Dendritic cell treated with granulocyte-macrophage colony-stimulating factor and Interleukin-4, amounts not matched to agents 40 ng/mL and 50 ng/mL, for 4 days (primary cell): Measurements from ENCODE around the gene ACR.

Experiments used
- H3K27ac Mint-ChIP-seq: one replicate; pipeline ENCODE4 v1.8.0; 2022; ENCODE audit warnings: mild to moderate bottlenecking, mixed read lengths
- H3K27me3 Mint-ChIP-seq: one replicate; pipeline ENCODE4 v1.8.0; 2022; ENCODE audit warnings: mild to moderate bottlenecking, mixed read lengths
- H3K36me3 Mint-ChIP-seq: one replicate; pipeline ENCODE4 v1.8.0; 2022; ENCODE audit warnings: low read depth, mixed read lengths
- H3K4me1 Mint-ChIP-seq: one replicate; pipeline ENCODE4 v1.8.0; 2022; ENCODE audit warnings: low read depth, mixed read lengths
- H3K4me3 Mint-ChIP-seq: one replicate; pipeline ENCODE4 v1.8.0; 2022; ENCODE audit warnings: mild to moderate bottlenecking, moderate library complexity, mixed read lengths
- H3K9me3 Mint-ChIP-seq: one replicate; pipeline ENCODE4 v1.8.0; 2022; ENCODE audit warnings: mixed read lengths
- intact Hi-C: fragments of 100-400 bp; cut with micrococcal nuclease; formaldehyde crosslinking; loops from one replicate; pipeline ENCODE4 v1.15.0; 2022

Gene ACR

GRCh38 chr22:50718352-50718709 is 19.7 kb upstream of the ACR start:
- no peak overlapping the region for H3K27ac Mint-ChIP-seq
- no peaks in the 10 kb centered on the region for H3K27me3 Mint-ChIP-seq
- intact Hi-C loops = no loop called here
- H3K36me3 Mint-ChIP-seq = no peaks in the 10 kb centered on the region
- H3K9me3 Mint-ChIP-seq = no peaks in the 10 kb centered on the region
- no peaks in the 10 kb centered on the region for H3K4me1 Mint-ChIP-seq
- H3K4me3 Mint-ChIP-seq = no peak overlapping the region

- H3K36me3 Mint-ChIP-seq = no peaks in the 10 kb centered on the region
- H3K27ac Mint-ChIP-seq = no peak overlapping the region
- intact Hi-C loops = no loop called here
- H3K4me1 Mint-ChIP-seq = no peaks in the 10 kb centered on the region
- no peaks in the 10 kb centered on the region for H3K27me3 Mint-ChIP-seq
- H3K9me3 Mint-ChIP-seq = no peaks in the 10 kb centered on the region
- H3K4me3 Mint-ChIP-seq = no peak overlapping the region
Observed at GRCh38 chr22:50719814-50720300, 18.1 kb upstream of the ACR start.

- Mint-ChIP-seq H3K27ac (no peak overlapping the region), H3K9me3 (no peaks in the 10 kb centered on the region), H3K27me3 (no peaks in the 10 kb centered on the region), H3K36me3 (no peaks in the 10 kb centered on the region), H3K4me3 (no peak overlapping the region), H3K4me1 (no peaks in the 10 kb centered on the region)
- intact Hi-C loops = no loop called here
Observed at GRCh38 chr22:50720301-50721256, 17.4 kb upstream of the ACR start.

- Mint-ChIP-seq H3K27me3 (no peaks in the 10 kb centered on the region), H3K36me3 (no peaks in the 10 kb centered on the region), H3K4me3 (no peak overlapping the region), H3K4me1 (no peaks in the 10 kb centered on the region), H3K27ac (no peak overlapping the region), H3K9me3 (no peaks in the 10 kb centered on the region)
- intact Hi-C loops = no loop called here
Observed at GRCh38 chr22:50721257-50721844, 16.7 kb upstream of the ACR start.

GRCh38 chr22:50722048-50722701 is 15.8 kb upstream of the ACR start:
- H3K36me3 Mint-ChIP-seq = no peaks in the 10 kb centered on the region
- H3K4me1 Mint-ChIP-seq = no peaks in the 10 kb centered on the region
- no peak overlapping the region for H3K4me3 Mint-ChIP-seq
- H3K27me3 Mint-ChIP-seq = no peaks in the 10 kb centered on the region
- no peak overlapping the region for H3K27ac Mint-ChIP-seq
- intact Hi-C loops = no loop called here
- H3K9me3 Mint-ChIP-seq = no peaks in the 10 kb centered on the region

GRCh38 chr22:50722716-50723428 is 15.1 kb upstream of the ACR start:
- H3K27ac Mint-ChIP-seq = no peak overlapping the region
- H3K9me3 Mint-ChIP-seq = no peaks in the 10 kb centered on the region
- H3K4me3 Mint-ChIP-seq = no peak overlapping the region
- no peaks in the 10 kb centered on the region for H3K27me3 Mint-ChIP-seq
- H3K36me3 Mint-ChIP-seq = no peaks in the 10 kb centered on the region
- H3K4me1 Mint-ChIP-seq = no peaks in the 10 kb centered on the region
- intact Hi-C loops = no loop called here

- Mint-ChIP-seq H3K36me3 (no peaks in the 10 kb centered on the region), H3K4me3 (no peak overlapping the region), H3K9me3 (no peaks in the 10 kb centered on the region), H3K4me1 (no peaks in the 10 kb centered on the region), H3K27me3 (no peaks in the 10 kb centered on the region), H3K27ac (no peak overlapping the region)
- intact Hi-C loops = no loop called here
Observed at GRCh38 chr22:50723991-50724390, 14.0 kb upstream of the ACR start.

- intact Hi-C loops = no loop called here
- no peaks in the 10 kb centered on the region for H3K27me3 Mint-ChIP-seq
- no peaks in the 10 kb centered on the region for H3K36me3 Mint-ChIP-seq
- H3K9me3 Mint-ChIP-seq = no peaks in the 10 kb centered on the region
- H3K27ac Mint-ChIP-seq = no peak overlapping the region
- no peaks in the 10 kb centered on the region for H3K4me1 Mint-ChIP-seq
- no peak overlapping the region for H3K4me3 Mint-ChIP-seq
Observed at GRCh38 chr22:50724616-50725015, 13.4 kb upstream of the ACR start.

GRCh38 chr22:50725597-50725996 is 12.4 kb upstream of the ACR start:
- Mint-ChIP-seq H3K4me1 (no peaks in the 10 kb centered on the region), H3K27ac (no peak overlapping the region), H3K27me3 (no peaks in the 10 kb centered on the region), H3K4me3 (no peak overlapping the region), H3K9me3 (no peaks in the 10 kb centered on the region), H3K36me3 (no peaks in the 10 kb centered on the region)
- intact Hi-C loops = no loop called here

GRCh38 chr22:50726643-50727340 is 11.2 kb upstream of the ACR start:
- H3K27ac Mint-ChIP-seq = no peak overlapping the region
- no peak overlapping the region for H3K4me3 Mint-ChIP-seq
- no peaks in the 10 kb centered on the region for H3K27me3 Mint-ChIP-seq
- intact Hi-C loops = no loop called here
- no peaks in the 10 kb centered on the region for H3K9me3 Mint-ChIP-seq
- no peaks in the 10 kb centered on the region for H3K36me3 Mint-ChIP-seq
- no peaks in the 10 kb centered on the region for H3K4me1 Mint-ChIP-seq

- no peaks in the 10 kb centered on the region for H3K36me3 Mint-ChIP-seq
- no peak overlapping the region for H3K27ac Mint-ChIP-seq
- no peak overlapping the region for H3K4me3 Mint-ChIP-seq
- H3K4me1 Mint-ChIP-seq = no peaks in the 10 kb centered on the region
- no peaks in the 10 kb centered on the region for H3K27me3 Mint-ChIP-seq
- no peaks in the 10 kb centered on the region for H3K9me3 Mint-ChIP-seq
- intact Hi-C loops = no loop called here
Observed at GRCh38 chr22:50727678-50728522, 10.1 kb upstream of the ACR start.

GRCh38 chr22:50728523-50728931 is 9.5 kb upstream of the ACR start:
- H3K36me3 Mint-ChIP-seq = no peaks in the 10 kb centered on the region
- H3K4me1 Mint-ChIP-seq = no peaks in the 10 kb centered on the region
- H3K27me3 Mint-ChIP-seq = no peaks in the 10 kb centered on the region
- intact Hi-C loops = no loop called here
- no peaks in the 10 kb centered on the region for H3K9me3 Mint-ChIP-seq
- no peak overlapping the region for H3K4me3 Mint-ChIP-seq
- H3K27ac Mint-ChIP-seq = no peak overlapping the region
